H1 (cell line): ENCODE data around the gene CNFN. TPM values are rescaled to one million over a fixed set of nuclear protein-coding genes. Genes with fewer than 3 reads are reported as not detected.

ENCODE experiments used
- CTCF ChIA-PET: fragments of 300-600 bp; sonication (Branson Sonifier 250); formaldehyde crosslinking; loops from one replicate; lab custom pipeline; 2021; ENCODE audit not compliant: partially characterized antibody; lab: Charles Lee
- POLR2A ChIA-PET: fragments of 300-600 bp; sonication (Branson Sonifier 250); formaldehyde crosslinking; loops from one replicate; lab custom pipeline; 2021; ENCODE audit warnings: inconsistent platforms; ENCODE audit not compliant: partially characterized antibody; lab: Charles Lee
- DNase-seq, 2 experiments: peaks; one replicate each; pipeline versions ENCODE4 v3.0.0 to v3.0.0-alpha.2; 2010 to 2022; ENCODE audit warnings: low spot score in 2 of 2, low read depth in 1 of 2, mixed read lengths in 1 of 2
- FAIRE-seq: peaks from 2 replicates; lab custom pipeline; 2011; peaks lifted over from hg19 to GRCh38; lab: Jason Lieb, UNC
- H2AFZ ChIP-seq: 2 replicates; pipeline ENCODE4 v1.8.1; 2012; ENCODE audit warnings: low read length, inconsistent platforms
- H2AK5ac ChIP-seq: 2 replicates; pipeline ENCODE4 v1.6.1; 2013; ENCODE audit warnings: low read depth, low read length
- H2BK120ac ChIP-seq: replicated peaks from 2 replicates; pipeline ENCODE3; 2013; ENCODE audit warnings: low read depth, low read length, inconsistent platforms
- H2BK12ac ChIP-seq: 2 replicates; pipeline ENCODE4 v1.6.1; 2013; ENCODE audit warnings: low read depth, low read length
- H2BK15ac ChIP-seq: 2 replicates; pipeline ENCODE4 v1.6.1; 2013; ENCODE audit warnings: low read length
- H2BK20ac ChIP-seq: 2 replicates; pipeline ENCODE4 v1.6.1; 2013; ENCODE audit warnings: low read length
- H2BK5ac ChIP-seq: 2 replicates; pipeline ENCODE4 v1.6.1; 2013; ENCODE audit warnings: low read depth, low read length
- H3K14ac ChIP-seq: 2 replicates; pipeline ENCODE4 v1.6.1; 2013; ENCODE audit warnings: inconsistent platforms; ENCODE audit not compliant: insufficient read length
- H3K18ac ChIP-seq: 2 replicates; pipeline ENCODE4 v1.6.1; 2013; ENCODE audit warnings: low read length; ENCODE audit errors: extremely low read depth
- H3K23ac ChIP-seq: 2 replicates; pipeline ENCODE4 v1.6.1; 2013; ENCODE audit warnings: inconsistent platforms; ENCODE audit not compliant: insufficient read length
- H3K23me2 ChIP-seq: 2 replicates; pipeline ENCODE4 v1.6.1; 2013; ENCODE audit warnings: low read depth, low read length
- H3K27ac ChIP-seq: 2 replicates; pipeline ENCODE4 v1.6.1; 2011; ENCODE audit warnings: low read depth, low read length, inconsistent platforms
- H3K27me3 ChIP-seq, 4 experiments: replicated peaks in 1 of 4; 1 replicate in 1 of 4; 2 replicates in 3 of 4; pipeline versions ENCODE4 v1.6.1 to v1.8.1; 2011 to 2013; ENCODE audit warnings: low read length in 3 of 4, mild to moderate bottlenecking in 3 of 4, inconsistent platforms in 2 of 4, mixed read lengths in 2 of 4, moderate library complexity in 1 of 4; ENCODE audit not compliant: control insufficient read depth in 3 of 4, insufficient read depth in 3 of 4; ENCODE audit errors: extremely low read depth in 1 of 4
- H3K36me3 ChIP-seq, 4 experiments: 2 replicates each; pipeline versions ENCODE4 v1.6.1 to v1.8.1; 2011 to 2013; ENCODE audit warnings: mild to moderate bottlenecking in 4 of 4, low read length in 3 of 4, moderate library complexity in 2 of 4, control low read depth in 1 of 4, inconsistent platforms in 1 of 4; ENCODE audit not compliant: insufficient read depth in 4 of 4, control insufficient read depth in 2 of 4
- H3K4ac ChIP-seq: replicated peaks from 2 replicates; pipeline ENCODE3; 2013; ENCODE audit warnings: low read length, low read depth, mixed read lengths, inconsistent platforms; ENCODE audit not compliant: insufficient read length
- H3K4me1 ChIP-seq, 4 experiments: replicated peaks in 1 of 4; 1 replicate in 1 of 4; 2 replicates in 3 of 4; pipeline versions ENCODE4 v1.6.1 to v1.8.1; 2011 to 2013; ENCODE audit warnings: low read length in 3 of 4, inconsistent platforms in 2 of 4, mixed read lengths in 1 of 4; ENCODE audit not compliant: insufficient read depth in 4 of 4, control insufficient read depth in 3 of 4
- H3K4me2 ChIP-seq, 2 experiments: 2 replicates each; pipeline versions ENCODE4 v1.6.1 to v1.8.1; 2011 to 2013; ENCODE audit warnings: low read depth in 2 of 2, low read length in 2 of 2, control low read depth in 1 of 2, inconsistent platforms in 1 of 2, mild to moderate bottlenecking in 1 of 2; ENCODE audit not compliant: insufficient read depth in 1 of 2
- H3K4me3 ChIP-seq, 4 experiments: fragments of 200-600, 300-600 bp in 1 of 4; sonication (generic), shearing (Covaris generic), sonication (Bioruptor Twin) in 1 of 4; 2 replicates each; pipeline versions ENCODE4 v1.5.1 to v1.8.1; 2011 to 2016; ENCODE audit warnings: low read length in 4 of 4, low read depth in 3 of 4, control low read depth in 2 of 4, inconsistent platforms in 2 of 4, mild to moderate bottlenecking in 2 of 4, mixed read lengths in 1 of 4, moderate library complexity in 1 of 4; ENCODE audit not compliant: insufficient read depth in 2 of 4; ENCODE audit errors: extremely low read depth in 1 of 4
- H3K56ac ChIP-seq: replicated peaks from 2 replicates; pipeline ENCODE3; 2013; ENCODE audit warnings: low read depth, mild to moderate bottlenecking, mixed read lengths, low read length, inconsistent platforms; ENCODE audit not compliant: insufficient read length
- H3K79me1 ChIP-seq: 2 replicates; pipeline ENCODE4 v1.6.1; 2013; ENCODE audit warnings: low read depth, low read length, control low read depth
- H3K79me2 ChIP-seq, 2 experiments: 2 replicates each; pipeline versions ENCODE4 v1.6.1 to v1.8.1; 2012 to 2013; ENCODE audit warnings: low read length in 2 of 2, mild to moderate bottlenecking in 2 of 2, inconsistent platforms in 1 of 2; ENCODE audit not compliant: insufficient read depth in 2 of 2, control insufficient read depth in 1 of 2
- H3K9ac ChIP-seq, 4 experiments: replicated peaks in 1 of 4; 1 replicate in 1 of 4; 2 replicates in 3 of 4; pipeline versions ENCODE4 v1.6.1 to v1.8.1; 2011 to 2013; ENCODE audit warnings: low read depth in 3 of 4, low read length in 3 of 4, control low read depth in 2 of 4, mild to moderate bottlenecking in 2 of 4, moderate library complexity in 2 of 4, inconsistent platforms in 1 of 4; ENCODE audit errors: extremely low read depth in 1 of 4
- H3K9me3 ChIP-seq, 2 experiments: 2 replicates each; pipeline versions ENCODE4 v1.6.1 to v1.8.1; 2012 to 2013; ENCODE audit warnings: mild to moderate bottlenecking in 2 of 2, moderate library complexity in 2 of 2, control low read depth in 1 of 2, inconsistent platforms in 1 of 2, low read depth in 1 of 2, low read length in 1 of 2, mixed read lengths in 1 of 2; ENCODE audit not compliant: insufficient read depth in 2 of 2
- H4K20me1 ChIP-seq, 2 experiments: replicated peaks in 1 of 2; 2 replicates each; pipeline versions ENCODE3 to v1.8.1; 2011 to 2013; ENCODE audit warnings: inconsistent platforms in 2 of 2, low read length in 2 of 2, mild to moderate bottlenecking in 1 of 2; ENCODE audit not compliant: insufficient read depth in 2 of 2, control insufficient read depth in 1 of 2
- H4K5ac ChIP-seq: 2 replicates; pipeline ENCODE4 v1.6.1; 2013; ENCODE audit warnings: low read length, low read depth, mixed read lengths, inconsistent platforms; ENCODE audit not compliant: insufficient read length
- H4K8ac ChIP-seq: 2 replicates; pipeline ENCODE4 v1.8.0; 2013; ENCODE audit warnings: mild to moderate bottlenecking, moderate library complexity, low read length, inconsistent platforms; ENCODE audit not compliant: insufficient read depth; ENCODE audit errors: extremely low read depth
- H4K91ac ChIP-seq: replicated peaks from 2 replicates; pipeline ENCODE3; 2013; ENCODE audit warnings: low read length, mixed read lengths, inconsistent platforms; ENCODE audit not compliant: insufficient read length
- CHD1 ChIP-seq: IDR thresholded peaks from 2 replicates; pipeline ENCODE4 v1.6.1; 2012; ENCODE audit warnings: low read depth, low read length, improper control_type of control experiment
- EP300 ChIP-seq, 2 experiments: IDR thresholded peaks; 1 replicate in 1 of 2; 2 replicates in 1 of 2; pipeline ENCODE4 v1.6.1; 2011 to 2012; ENCODE audit warnings: low read depth in 2 of 2, low read length in 2 of 2, mild to moderate bottlenecking in 2 of 2, borderline replicate concordance in 1 of 2, inconsistent platforms in 1 of 2, moderate library complexity in 1 of 2
- GTF2F1 ChIP-seq: IDR thresholded peaks from 2 replicates; pipeline ENCODE4 v1.6.1; 2012; ENCODE audit warnings: low read depth, low read length, improper control_type of control experiment, borderline replicate concordance
- KDM4A ChIP-seq: IDR thresholded peaks from one replicate; pipeline ENCODE4 v1.7.1; 2012; ENCODE audit warnings: low read depth, mild to moderate bottlenecking, moderate library complexity, low read length, inconsistent platforms; ENCODE audit not compliant: severe bottlenecking
- KDM5A ChIP-seq: fragments of 200-600 bp; IDR thresholded peaks from 2 replicates; pipeline ENCODE4 v1.7.1; 2012; ENCODE audit warnings: mild to moderate bottlenecking, low read length, inconsistent platforms, mixed read lengths
- NANOG ChIP-seq: IDR thresholded peaks from 2 replicates; pipeline ENCODE4 v1.6.1; 2011; ENCODE audit warnings: low read length, low read depth, mild to moderate bottlenecking, inconsistent platforms; ENCODE audit not compliant: insufficient read depth, poor library complexity, severe bottlenecking
- RXRA ChIP-seq: IDR thresholded peaks from 2 replicates; pipeline ENCODE4 v1.6.1; 2011; ENCODE audit warnings: low read depth, mild to moderate bottlenecking, low read length, moderate library complexity; ENCODE audit not compliant: insufficient read depth
- SP2 ChIP-seq: IDR thresholded peaks from 2 replicates; pipeline ENCODE4 v1.6.1; 2012; ENCODE audit warnings: mild to moderate bottlenecking, low read length, inconsistent platforms
- SRF ChIP-seq: IDR thresholded peaks from 2 replicates; pipeline ENCODE4 v1.6.1; 2011; ENCODE audit warnings: mild to moderate bottlenecking, low read depth, low read length, moderate library complexity
- TBP ChIP-seq: IDR thresholded peaks from 2 replicates; pipeline ENCODE4 v1.6.1; 2011; ENCODE audit warnings: low read depth, low read length, improper control_type of control experiment
- WGBS, 2 experiments: shearing (Covaris generic) in 1 of 2; methylation state at CpG; one replicate each; pipeline versions ENCODE4 v1.1.6 to v1.1.7; 2013 to 2015; ENCODE audit warnings: low lambda C conversion rate in 2 of 2, mixed read lengths in 2 of 2, inconsistent platforms in 1 of 2, low coverage in 1 of 2, missing lambda C conversion rate in 1 of 2; ENCODE audit not compliant: insufficient replicate concordance in 2 of 2, insufficient coverage in 1 of 2, insufficient read length in 1 of 2; ENCODE audit errors: extremely low coverage in 1 of 2, missing lambda C conversion rate in 1 of 2; 5-methylcytosine and 5-hydroxymethylcytosine counted together
- polyA plus RNA-seq, 7 experiments: library from polyadenylated mRNA; depleted of rRNA in 3 of 7; stranded (reverse) in 5 of 7; unstranded in 2 of 7; fragments of >200 nt in 5 of 7; fragments of 200-250 nt in 2 of 7; gene quantifications; 1 replicate in 5 of 7; 2 replicates in 1 of 7; 4 replicates in 1 of 7; pipeline versions ENCODE4 v1.2.1 to v1.2.3, GENCODE V29; 2011 to 2013; ENCODE audit warnings: missing spikeins in 2 of 7, mixed read lengths in 2 of 7
- total RNA-seq: library from RNA; stranded (reverse); fragmentation: NEBNext Ultra II Directional; extraction: Animal tissue kit (Norgen Biotek cat#: 25700); gene quantifications from 2 replicates; pipeline ENCODE4 v1.2.1, GENCODE V29; 2021
- TF ChIP-seq, protein P1 (sequence below), 3 experiments: IDR thresholded peaks; 1 replicate in 2 of 3; 2 replicates in 1 of 3; pipeline versions ENCODE4 v1.5.1 to v1.6.1; 2011; ENCODE audit warnings: low read length in 3 of 3, mild to moderate bottlenecking in 3 of 3, inconsistent platforms in 2 of 3, low read depth in 1 of 3, moderate library complexity in 1 of 3; ENCODE audit not compliant: insufficient read depth in 1 of 3; ENCODE audit errors: control extremely low read depth in 1 of 3

The CNFN gene
- total and polyA plus RNA-seq, 2 of the 8 experiments (the other 6 are each of a cell fraction or from before 2014, with no cell fraction given): 8.9 to 31.5 TPM

DNA sequence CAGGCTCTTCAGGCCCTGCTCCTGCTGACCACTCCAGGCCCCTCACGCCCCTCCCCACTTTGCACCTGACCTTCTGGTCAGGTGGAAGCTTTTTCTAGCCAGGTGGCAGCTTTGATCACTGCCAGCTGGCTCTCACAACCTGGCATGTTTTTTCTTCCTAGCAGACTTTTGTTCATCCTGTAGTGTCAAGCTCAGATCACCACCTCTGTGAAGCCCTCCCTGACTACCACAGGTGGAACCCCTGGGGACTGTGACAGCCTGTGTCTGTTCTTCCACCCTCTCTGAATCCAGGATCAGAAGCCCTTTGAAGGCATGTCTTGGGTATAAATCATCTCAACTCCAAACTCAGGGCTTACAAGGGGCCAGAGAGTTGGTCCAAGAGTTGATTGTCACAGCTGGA lies 10.3 kb upstream of the CNFN start:
- Histone ChIP-seq H3K23me2 (peaks cover 19% of the 10 kb centered on the region; the same call in 1 of the 2 replicates), H2BK12ac (no peak overlapping the region), H3K9me3 (no peaks in the 10 kb centered on the region), H4K20me1 (peaks cover 4 to 21% of the 10 kb centered on the region in 2 experiments), H2BK5ac (no peak overlapping the region), H3K18ac (no peak overlapping the region), H3K14ac (no peak overlapping the region), H2AFZ (no peak overlapping the region), H3K4me3 (no peak overlapping the region), H2AK5ac (no peak overlapping the region), H3K56ac (no peak overlapping the region), H4K8ac (no peak overlapping the region), H3K27me3 (peaks cover 0 to 10% (median 5%) of the 10 kb centered on the region in 4 experiments; a peak in 5 of 7 replicates), H4K5ac (no peak overlapping the region), H2BK15ac (no peak overlapping the region), H3K23ac (no peak overlapping the region), H3K79me2 (peaks cover 0 to 6% of the 10 kb centered on the region in 2 experiments; a peak in 1 of 4 replicates), H3K4ac (no peak overlapping the region), H2BK20ac (no peak overlapping the region), H3K27ac (no peak overlapping the region), H3K9ac (no peak overlapping the region), H3K4me2 (peak overlapping the region in 1 of 2 experiments; percentile 94; a peak in 1 of 4 replicates), H3K4me1 (peaks cover 7 to 18% (median 13%) of the 10 kb centered on the region in 4 experiments; a peak in 6 of 7 replicates), H2BK120ac (no peak overlapping the region), H3K79me1 (peaks cover 10% of the 10 kb centered on the region), H4K91ac (no peak overlapping the region), H3K36me3 (no peaks in the 10 kb centered on the region)
- FAIRE-seq: no peak
- DNase-seq: no peak
- 89% methylated on average over 1 of the region's 1 CpG; no CpG with 5 or more reads in 1 of the 2 experiments for WGBS, 2 experiments
- TF ChIP-seq, protein P1, sequence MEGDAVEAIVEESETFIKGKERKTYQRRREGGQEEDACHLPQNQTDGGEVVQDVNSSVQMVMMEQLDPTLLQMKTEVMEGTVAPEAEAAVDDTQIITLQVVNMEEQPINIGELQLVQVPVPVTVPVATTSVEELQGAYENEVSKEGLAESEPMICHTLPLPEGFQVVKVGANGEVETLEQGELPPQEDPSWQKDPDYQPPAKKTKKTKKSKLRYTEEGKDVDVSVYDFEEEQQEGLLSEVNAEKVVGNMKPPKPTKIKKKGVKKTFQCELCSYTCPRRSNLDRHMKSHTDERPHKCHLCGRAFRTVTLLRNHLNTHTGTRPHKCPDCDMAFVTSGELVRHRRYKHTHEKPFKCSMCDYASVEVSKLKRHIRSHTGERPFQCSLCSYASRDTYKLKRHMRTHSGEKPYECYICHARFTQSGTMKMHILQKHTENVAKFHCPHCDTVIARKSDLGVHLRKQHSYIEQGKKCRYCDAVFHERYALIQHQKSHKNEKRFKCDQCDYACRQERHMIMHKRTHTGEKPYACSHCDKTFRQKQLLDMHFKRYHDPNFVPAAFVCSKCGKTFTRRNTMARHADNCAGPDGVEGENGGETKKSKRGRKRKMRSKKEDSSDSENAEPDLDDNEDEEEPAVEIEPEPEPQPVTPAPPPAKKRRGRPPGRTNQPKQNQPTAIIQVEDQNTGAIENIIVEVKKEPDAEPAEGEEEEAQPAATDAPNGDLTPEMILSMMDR (IDR thresholded peaks at IDR 0.05; ENCODE audit: control extremely low read depth in 1 of 3, insufficient read depth in 1 of 3, low read depth in 1 of 3, low read length in 3 of 3): no peak
- TF ChIP-seq RXRA (no peak), SRF (no peak), KDM4A (no peak), EP300 (IDR thresholded peaks at IDR 0.05; ENCODE audit: borderline replicate concordance in 1 of 2, low read depth in 2 of 2, low read length in 2 of 2) (no peak), CHD1 (no peak), NANOG (no peak), KDM5A (no peak), SP2 (no peak), GTF2F1 (no peak), TBP (no peak)
- ChIA-PET POLR2A (interaction anchor here (0.9 to 7.7 kb wide), 9 partner anchors 12 to 540 kb away, joined by 3 to 47 read pairs (median 4); partner anchors contain the start of genes CNFN and RPS19), CTCF (interaction anchor here (0.6 to 3.2 kb wide), 22 partner anchors 9 to 1925 kb away, joined by 3 to 27 read pairs (median 4); no protein-coding TSS in a partner anchor)
